SK-N-SH (cell line): Measurements from ENCODE around the gene WNK2.

Source experiments
- EZH2phosphoT487 ChIP-seq: fragments of 200-600 bp; sonication (generic); IDR thresholded peaks from 2 replicates; pipeline ENCODE4 v1.6.1; 2017; ENCODE audit warnings: low read depth, mixed run types, mild to moderate bottlenecking, antibody characterized with exemption, moderate library complexity, borderline replicate concordance
- GABPA ChIP-seq: IDR thresholded peaks from 2 replicates; pipeline ENCODE4 v1.4.0; 2012; ENCODE audit warnings: low read depth, mild to moderate bottlenecking
- IRF3 ChIP-seq: fragments of 150-350 bp; IDR thresholded peaks from 2 replicates; pipeline ENCODE4 v1.6.1; 2016; ENCODE audit warnings: mild to moderate bottlenecking, low read depth, low read length
- NRF1 ChIP-seq: IDR thresholded peaks from 2 replicates; pipeline ENCODE4 v1.6.1; 2012; ENCODE audit warnings: low read depth, mild to moderate bottlenecking, low read length
- RXRA ChIP-seq: IDR thresholded peaks from 2 replicates; pipeline ENCODE4 v1.4.0; 2012; ENCODE audit warnings: low read depth, mild to moderate bottlenecking, borderline replicate concordance
- SIN3A ChIP-seq: IDR thresholded peaks from 2 replicates; pipeline ENCODE4 v1.6.1; 2012; ENCODE audit warnings: low read depth, mild to moderate bottlenecking, low read length, moderate library complexity, borderline replicate concordance
- SMC3 ChIP-seq: IDR thresholded peaks from 2 replicates; pipeline ENCODE4 v1.6.1; 2012; ENCODE audit warnings: low read depth, low read length, improper control_type of control experiment
- TAF1 ChIP-seq: IDR thresholded peaks from 2 replicates; pipeline ENCODE4 v1.6.1; 2012; ENCODE audit warnings: low read depth, mild to moderate bottlenecking, low read length, moderate library complexity, borderline replicate concordance
- TCF12 ChIP-seq: IDR thresholded peaks from 2 replicates; pipeline ENCODE4 v1.4.0; 2012
- TF ChIP-seq, protein P1 (sequence below): fragments of 200-600 bp; sonication (generic); IDR thresholded peaks from 2 replicates; pipeline ENCODE4 v1.6.1; 2017; ENCODE audit warnings: antibody characterized with exemption, mild to moderate bottlenecking, moderate library complexity
- TF ChIP-seq, protein P2 (sequence below): IDR thresholded peaks from 2 replicates; pipeline ENCODE4 v1.4.0; 2012; ENCODE audit warnings: low read depth, borderline replicate concordance
- TF ChIP-seq, protein P3 (sequence below): IDR thresholded peaks from 2 replicates; pipeline ENCODE4 v1.6.1; 2012; ENCODE audit warnings: mild to moderate bottlenecking, low read depth, low read length, moderate library complexity
- TF ChIP-seq, protein P4 (sequence below): IDR thresholded peaks from 2 replicates; pipeline ENCODE4 v1.4.0; 2012; ENCODE audit warnings: low read depth

GRCh38 chr9:93252781-93253530 lies 69.0 kb downstream of the WNK2 start:
- no peak for TF ChIP-seq TAF1
- TF ChIP-seq, protein P1, sequence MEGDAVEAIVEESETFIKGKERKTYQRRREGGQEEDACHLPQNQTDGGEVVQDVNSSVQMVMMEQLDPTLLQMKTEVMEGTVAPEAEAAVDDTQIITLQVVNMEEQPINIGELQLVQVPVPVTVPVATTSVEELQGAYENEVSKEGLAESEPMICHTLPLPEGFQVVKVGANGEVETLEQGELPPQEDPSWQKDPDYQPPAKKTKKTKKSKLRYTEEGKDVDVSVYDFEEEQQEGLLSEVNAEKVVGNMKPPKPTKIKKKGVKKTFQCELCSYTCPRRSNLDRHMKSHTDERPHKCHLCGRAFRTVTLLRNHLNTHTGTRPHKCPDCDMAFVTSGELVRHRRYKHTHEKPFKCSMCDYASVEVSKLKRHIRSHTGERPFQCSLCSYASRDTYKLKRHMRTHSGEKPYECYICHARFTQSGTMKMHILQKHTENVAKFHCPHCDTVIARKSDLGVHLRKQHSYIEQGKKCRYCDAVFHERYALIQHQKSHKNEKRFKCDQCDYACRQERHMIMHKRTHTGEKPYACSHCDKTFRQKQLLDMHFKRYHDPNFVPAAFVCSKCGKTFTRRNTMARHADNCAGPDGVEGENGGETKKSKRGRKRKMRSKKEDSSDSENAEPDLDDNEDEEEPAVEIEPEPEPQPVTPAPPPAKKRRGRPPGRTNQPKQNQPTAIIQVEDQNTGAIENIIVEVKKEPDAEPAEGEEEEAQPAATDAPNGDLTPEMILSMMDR = no peak
- no peak for TF ChIP-seq EZH2phosphoT487
- no peak for TF ChIP-seq NRF1
- no peak for TF ChIP-seq GABPA
- TF ChIP-seq, protein P2, sequence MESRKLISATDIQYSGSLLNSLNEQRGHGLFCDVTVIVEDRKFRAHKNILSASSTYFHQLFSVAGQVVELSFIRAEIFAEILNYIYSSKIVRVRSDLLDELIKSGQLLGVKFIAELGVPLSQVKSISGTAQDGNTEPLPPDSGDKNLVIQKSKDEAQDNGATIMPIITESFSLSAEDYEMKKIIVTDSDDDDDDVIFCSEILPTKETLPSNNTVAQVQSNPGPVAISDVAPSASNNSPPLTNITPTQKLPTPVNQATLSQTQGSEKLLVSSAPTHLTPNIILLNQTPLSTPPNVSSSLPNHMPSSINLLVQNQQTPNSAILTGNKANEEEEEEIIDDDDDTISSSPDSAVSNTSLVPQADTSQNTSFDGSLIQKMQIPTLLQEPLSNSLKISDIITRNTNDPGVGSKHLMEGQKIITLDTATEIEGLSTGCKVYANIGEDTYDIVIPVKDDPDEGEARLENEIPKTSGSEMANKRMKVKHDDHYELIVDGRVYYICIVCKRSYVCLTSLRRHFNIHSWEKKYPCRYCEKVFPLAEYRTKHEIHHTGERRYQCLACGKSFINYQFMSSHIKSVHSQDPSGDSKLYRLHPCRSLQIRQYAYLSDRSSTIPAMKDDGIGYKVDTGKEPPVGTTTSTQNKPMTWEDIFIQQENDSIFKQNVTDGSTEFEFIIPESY = no peak
- TF ChIP-seq, protein P3, sequence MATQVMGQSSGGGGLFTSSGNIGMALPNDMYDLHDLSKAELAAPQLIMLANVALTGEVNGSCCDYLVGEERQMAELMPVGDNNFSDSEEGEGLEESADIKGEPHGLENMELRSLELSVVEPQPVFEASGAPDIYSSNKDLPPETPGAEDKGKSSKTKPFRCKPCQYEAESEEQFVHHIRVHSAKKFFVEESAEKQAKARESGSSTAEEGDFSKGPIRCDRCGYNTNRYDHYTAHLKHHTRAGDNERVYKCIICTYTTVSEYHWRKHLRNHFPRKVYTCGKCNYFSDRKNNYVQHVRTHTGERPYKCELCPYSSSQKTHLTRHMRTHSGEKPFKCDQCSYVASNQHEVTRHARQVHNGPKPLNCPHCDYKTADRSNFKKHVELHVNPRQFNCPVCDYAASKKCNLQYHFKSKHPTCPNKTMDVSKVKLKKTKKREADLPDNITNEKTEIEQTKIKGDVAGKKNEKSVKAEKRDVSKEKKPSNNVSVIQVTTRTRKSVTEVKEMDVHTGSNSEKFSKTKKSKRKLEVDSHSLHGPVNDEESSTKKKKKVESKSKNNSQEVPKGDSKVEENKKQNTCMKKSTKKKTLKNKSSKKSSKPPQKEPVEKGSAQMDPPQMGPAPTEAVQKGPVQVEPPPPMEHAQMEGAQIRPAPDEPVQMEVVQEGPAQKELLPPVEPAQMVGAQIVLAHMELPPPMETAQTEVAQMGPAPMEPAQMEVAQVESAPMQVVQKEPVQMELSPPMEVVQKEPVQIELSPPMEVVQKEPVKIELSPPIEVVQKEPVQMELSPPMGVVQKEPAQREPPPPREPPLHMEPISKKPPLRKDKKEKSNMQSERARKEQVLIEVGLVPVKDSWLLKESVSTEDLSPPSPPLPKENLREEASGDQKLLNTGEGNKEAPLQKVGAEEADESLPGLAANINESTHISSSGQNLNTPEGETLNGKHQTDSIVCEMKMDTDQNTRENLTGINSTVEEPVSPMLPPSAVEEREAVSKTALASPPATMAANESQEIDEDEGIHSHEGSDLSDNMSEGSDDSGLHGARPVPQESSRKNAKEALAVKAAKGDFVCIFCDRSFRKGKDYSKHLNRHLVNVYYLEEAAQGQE = no peak
- no peak for TF ChIP-seq IRF3
- TF ChIP-seq SIN3A = no peak
- no peak for TF ChIP-seq SMC3
- TF ChIP-seq, protein P4, sequence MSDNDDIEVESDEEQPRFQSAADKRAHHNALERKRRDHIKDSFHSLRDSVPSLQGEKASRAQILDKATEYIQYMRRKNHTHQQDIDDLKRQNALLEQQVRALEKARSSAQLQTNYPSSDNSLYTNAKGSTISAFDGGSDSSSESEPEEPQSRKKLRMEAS = no peak
- no peak for TF ChIP-seq RXRA
- TF ChIP-seq TCF12 = no peak
